ENCODE data around the gene SPARC.

The SPARC gene

GRCh38 chr5:151686674-151687407 is at the start of gene SPARC:
Gene SPARC, minus strand, starts transcription at chr5:151686915. Its CDS starts 10,727 bp downstream, at chr5:151676188.
- H3K27ac ChIP-seq (ENCODE audit: low read length), result no peak within 1 kb of the TSS
- no peaks in the 10 kb centered on the region for H3K36me3 ChIP-seq (replicated peaks; ENCODE audit: insufficient read depth, low read length)
- H3K79me2 ChIP-seq (ENCODE audit: low read length), result no peaks in the 10 kb centered on the region
- H3K4me1 ChIP-seq (ENCODE audit: low read length), result peaks cover 10% of the 10 kb centered on the region
- no peaks in the 10 kb centered on the region for H3F3A ChIP-seq (ENCODE audit: insufficient read depth, low read length)
- H3K9me3 ChIP-seq (replicated peaks; ENCODE audit: insufficient read depth, low read length), result no peaks in the 10 kb centered on the region
- peak within 1 kb of the TSS; percentile 37; the same call in 1 of the 2 replicates for H3K9ac ChIP-seq (ENCODE audit: low read length)
- H3K4me2 ChIP-seq (ENCODE audit: low read depth, low read length), result peak within 1 kb of the TSS; percentile 74
- DNase-seq, result peak; percentile 48
- peak within 1 kb of the TSS; percentile 56 for H3K4me3 ChIP-seq (ENCODE audit: low read length)
- no peaks in the 10 kb centered on the region for H3K27me3 ChIP-seq (replicated peaks; ENCODE audit: insufficient read depth, low read length)
- TF ChIP-seq, protein P1, sequence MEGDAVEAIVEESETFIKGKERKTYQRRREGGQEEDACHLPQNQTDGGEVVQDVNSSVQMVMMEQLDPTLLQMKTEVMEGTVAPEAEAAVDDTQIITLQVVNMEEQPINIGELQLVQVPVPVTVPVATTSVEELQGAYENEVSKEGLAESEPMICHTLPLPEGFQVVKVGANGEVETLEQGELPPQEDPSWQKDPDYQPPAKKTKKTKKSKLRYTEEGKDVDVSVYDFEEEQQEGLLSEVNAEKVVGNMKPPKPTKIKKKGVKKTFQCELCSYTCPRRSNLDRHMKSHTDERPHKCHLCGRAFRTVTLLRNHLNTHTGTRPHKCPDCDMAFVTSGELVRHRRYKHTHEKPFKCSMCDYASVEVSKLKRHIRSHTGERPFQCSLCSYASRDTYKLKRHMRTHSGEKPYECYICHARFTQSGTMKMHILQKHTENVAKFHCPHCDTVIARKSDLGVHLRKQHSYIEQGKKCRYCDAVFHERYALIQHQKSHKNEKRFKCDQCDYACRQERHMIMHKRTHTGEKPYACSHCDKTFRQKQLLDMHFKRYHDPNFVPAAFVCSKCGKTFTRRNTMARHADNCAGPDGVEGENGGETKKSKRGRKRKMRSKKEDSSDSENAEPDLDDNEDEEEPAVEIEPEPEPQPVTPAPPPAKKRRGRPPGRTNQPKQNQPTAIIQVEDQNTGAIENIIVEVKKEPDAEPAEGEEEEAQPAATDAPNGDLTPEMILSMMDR (IDR thresholded peaks at IDR 0.05; ENCODE audit: low read length), result no peak
- TF ChIP-seq EZH2phosphoT487 (IDR thresholded peaks at IDR 0.05; ENCODE audit: low read length) (no peak), EZH2 (optimal IDR thresholded peaks at IDR 0.05; ENCODE audit: low read depth, low read length) (no peak)
- H3K9me2 ChIP-seq (replicated peaks; ENCODE audit: insufficient read depth, low read length), result no peaks in the 10 kb centered on the region
- H4K20me1 ChIP-seq (ENCODE audit: insufficient read depth, low read length), result no peaks in the 10 kb centered on the region
- H2AFZ ChIP-seq (ENCODE audit: low read length), result peak within 1 kb of the TSS; percentile 62

GRCh38 chr5:151735646-151736045 is 48.9 kb upstream of the SPARC start:
- no peaks in the 10 kb centered on the region for H3K4me1 ChIP-seq (ENCODE audit: low read length)
- H3K4me3 ChIP-seq (ENCODE audit: low read length), result no peak overlapping the region
- no peaks in the 10 kb centered on the region for H3K27me3 ChIP-seq (replicated peaks; ENCODE audit: insufficient read depth, low read length)
- no peak overlapping the region for H3K4me2 ChIP-seq (ENCODE audit: low read depth, low read length)
- no peak for TF ChIP-seq EZH2 (optimal IDR thresholded peaks at IDR 0.05; ENCODE audit: low read depth, low read length)
- TF ChIP-seq, protein P1 (IDR thresholded peaks at IDR 0.05; ENCODE audit: low read length), result no peak
- no peak for TF ChIP-seq EZH2phosphoT487 (IDR thresholded peaks at IDR 0.05; ENCODE audit: low read length)
- no peak overlapping the region for H3K9ac ChIP-seq (ENCODE audit: low read length)
- peaks cover 22% of the 10 kb centered on the region for H3K79me2 ChIP-seq (ENCODE audit: low read length)
- H3F3A ChIP-seq (ENCODE audit: insufficient read depth, low read length), result no peaks in the 10 kb centered on the region
- no peaks in the 10 kb centered on the region for H4K20me1 ChIP-seq (ENCODE audit: insufficient read depth, low read length)
- no peaks in the 10 kb centered on the region for H3K9me3 ChIP-seq (replicated peaks; ENCODE audit: insufficient read depth, low read length)
- H3K36me3 ChIP-seq (replicated peaks; ENCODE audit: insufficient read depth, low read length), result no peaks in the 10 kb centered on the region
- no peak overlapping the region for H2AFZ ChIP-seq (ENCODE audit: low read length)
- no peak overlapping the region for H3K27ac ChIP-seq (ENCODE audit: low read length)
- no peak for DNase-seq
- no peaks in the 10 kb centered on the region for H3K9me2 ChIP-seq (replicated peaks; ENCODE audit: insufficient read depth, low read length)

- no peaks in the 10 kb centered on the region for H3K4me1 ChIP-seq (ENCODE audit: low read length)
- TF ChIP-seq EZH2phosphoT487 (IDR thresholded peaks at IDR 0.05; ENCODE audit: low read length), result no peak
- TF ChIP-seq, protein P1 (IDR thresholded peaks at IDR 0.05; ENCODE audit: low read length), result no peak
- DNase-seq, result no peak
These were observed 47.3 kb upstream of the SPARC start for GRCh38 chr5:151734064-151734408.

More at GRCh38 chr5:151734064-151734408, 47.3 kb upstream of the SPARC start:
- Histone ChIP-seq H3K27ac (ENCODE audit: low read length) (no peak overlapping the region), H3K79me2 (ENCODE audit: low read length) (peaks cover 10% of the 10 kb centered on the region; the same call in 1 of the 2 replicates), H3F3A (ENCODE audit: insufficient read depth, low read length) (no peaks in the 10 kb centered on the region), H2AFZ (ENCODE audit: low read length) (no peak overlapping the region), H3K9me3 (replicated peaks; ENCODE audit: insufficient read depth, low read length) (no peaks in the 10 kb centered on the region), H3K4me2 (ENCODE audit: low read depth, low read length) (no peak overlapping the region), H3K9me2 (replicated peaks; ENCODE audit: insufficient read depth, low read length) (no peaks in the 10 kb centered on the region), H3K9ac (ENCODE audit: low read length) (no peak overlapping the region), H3K36me3 (replicated peaks; ENCODE audit: insufficient read depth, low read length) (no peaks in the 10 kb centered on the region), H4K20me1 (ENCODE audit: insufficient read depth, low read length) (no peaks in the 10 kb centered on the region), H3K4me3 (ENCODE audit: low read length) (no peak overlapping the region), H3K27me3 (replicated peaks; ENCODE audit: insufficient read depth, low read length) (no peaks in the 10 kb centered on the region)
